CD4-positive, alpha-beta memory T cell (primary cell): ENCODE measurements around the gene ASMTL. TPM values are rescaled to one million over a fixed set of nuclear protein-coding genes. Genes with fewer than 3 reads are reported as not detected.
A peak's percentile ranks its signal among the peaks of the same experiment; 100 is the strongest.

Source experiments
- CTCF ChIA-PET: fragments of 350-600 bp; sonication (Branson Sonifier 250); formaldehyde crosslinking; loops from one replicate; lab custom pipeline; 2021; ENCODE audit warnings: inconsistent platforms; ENCODE audit not compliant: partially characterized antibody; lab: Charles Lee
- POLR2A ChIA-PET: fragments of 350-600 bp; sonication (Branson Sonifier 250); formaldehyde crosslinking; loops from one replicate; lab custom pipeline; 2021; ENCODE audit not compliant: partially characterized antibody; lab: Charles Lee
- DNase-seq, 5 donors: peaks; one replicate each; pipeline versions ENCODE4 v3.0.0 to v3.0.0-alpha.2; 2020 to 2022; ENCODE audit warnings: mixed read lengths in 1 of 5
- H3K27ac ChIP-seq: one replicate; pipeline ENCODE4 v1.7.0; 2013; ENCODE audit warnings: low read depth, low read length
- H3K27me3 ChIP-seq: 2 replicates; pipeline ENCODE4 v1.7.0; 2013; ENCODE audit warnings: mild to moderate bottlenecking, low read length, moderate library complexity; ENCODE audit not compliant: insufficient read depth
- H3K36me3 ChIP-seq: 2 replicates; pipeline ENCODE4 v1.7.0; 2013; ENCODE audit warnings: mild to moderate bottlenecking, low read length, moderate library complexity; ENCODE audit not compliant: insufficient read depth
- H3K4me1 ChIP-seq: 2 replicates; pipeline ENCODE4 v1.7.0; 2013; ENCODE audit warnings: mild to moderate bottlenecking, low read length, moderate library complexity; ENCODE audit not compliant: insufficient read depth
- H3K4me3 ChIP-seq, 2 donors: one replicate each; pipeline ENCODE4 v1.7.0; 2013; ENCODE audit warnings: low read length in 2 of 2, mild to moderate bottlenecking in 1 of 2
- H3K9me3 ChIP-seq, 2 donors: one replicate each; pipeline ENCODE4 v1.7.0; 2013; ENCODE audit warnings: low read length in 2 of 2, control low read depth in 1 of 2; ENCODE audit not compliant: control insufficient read depth in 1 of 2
- H3K27ac Mint-ChIP-seq, 7 donors: one replicate each; pipeline ENCODE4 v1.8.0; 2020 to 2021; ENCODE audit warnings: mixed read lengths in 7 of 7, mild to moderate bottlenecking in 6 of 7, inconsistent platforms in 3 of 7, moderate library complexity in 3 of 7
- H3K27me3 Mint-ChIP-seq, 2 donors: one replicate each; pipeline ENCODE4 v1.8.0; 2020 to 2021; ENCODE audit warnings: mixed read lengths in 2 of 2
- H3K36me3 Mint-ChIP-seq, 2 donors: one replicate each; pipeline ENCODE4 v1.8.0; 2020 to 2021; ENCODE audit warnings: mixed read lengths in 2 of 2, inconsistent platforms in 1 of 2, mild to moderate bottlenecking in 1 of 2
- H3K4me1 Mint-ChIP-seq, 4 donors: one replicate each; pipeline ENCODE4 v1.8.0; 2020 to 2021; ENCODE audit warnings: mixed read lengths in 4 of 4, mild to moderate bottlenecking in 1 of 4
- H3K4me3 Mint-ChIP-seq, 8 donors: one replicate each; pipeline ENCODE4 v1.8.0; 2020 to 2021; ENCODE audit warnings: mixed read lengths in 8 of 8, mild to moderate bottlenecking in 7 of 8, moderate library complexity in 6 of 8, inconsistent platforms in 3 of 8
- H3K9me3 Mint-ChIP-seq, 8 donors: one replicate each; pipeline ENCODE4 v1.8.0; 2020 to 2021; ENCODE audit warnings: mixed read lengths in 8 of 8, mild to moderate bottlenecking in 5 of 8, inconsistent platforms in 3 of 8, moderate library complexity in 1 of 8
- intact Hi-C: fragments of 100-400 bp; cut with micrococcal nuclease; formaldehyde crosslinking; loops from one replicate; pipeline ENCODE4 v1.15.1; 2023
- polyA plus RNA-seq, 2 donors: library from polyadenylated mRNA; unstranded; fragments of 300-500 nt; fragmentation: Illumina TruSeq; gene quantifications; one replicate each; pipeline ENCODE4 v1.2.3, GENCODE V29; 2021
- total RNA-seq, 2 experiments: library from RNA; stranded (reverse); gene quantifications; one replicate each; pipeline ENCODE4 v1.2.3, GENCODE V29; 2021

ASMTL gene
- total and polyA plus RNA-seq, 4 experiments from 2014 or later = 35.0 to 50.4 (median 36.9) TPM

GRCh38 chrX:1422135-1422465 is 30.6 kb downstream of the ASMTL start:
- intact Hi-C loops = no loop called here
- Mint-ChIP-seq H3K4me1 (peaks cover 0 to 9% (median 2%) of the 10 kb centered on the region in 4 donors), H3K27ac (no peak overlapping the region), H3K9me3 (peaks cover 0 to 38% (median 17%) of the 10 kb centered on the region in 8 donors), H3K36me3 (peaks cover 52 to 66% of the 10 kb centered on the region in 2 donors), H3K27me3 (no peaks in the 10 kb centered on the region), H3K4me3 (no peak overlapping the region)
- H3K36me3 ChIP-seq = peaks cover 33% of the 10 kb centered on the region
- DNase-seq = no peak
- ChIA-PET POLR2A (no interaction called here), CTCF (no interaction called here)
- H3K4me3 ChIP-seq = no peak overlapping the region
- H3K9me3 ChIP-seq = peaks cover 0 to 11% of the 10 kb centered on the region in 2 donors
- H3K4me1 ChIP-seq = no peaks in the 10 kb centered on the region
- H3K27me3 ChIP-seq = no peaks in the 10 kb centered on the region
- H3K27ac ChIP-seq = no peak overlapping the region

GRCh38 chrX:1421433-1422134 is 31.1 kb downstream of the ASMTL start:
- peaks cover 0 to 11% of the 10 kb centered on the region in 2 donors for H3K9me3 ChIP-seq
- intact Hi-C loops = no loop called here
- peaks cover 49 to 61% of the 10 kb centered on the region in 2 donors for H3K36me3 Mint-ChIP-seq

GRCh38 chrX:1420371-1420770 is 32.3 kb downstream of the ASMTL start:
- Mint-ChIP-seq H3K36me3 (peaks cover 40 to 52% of the 10 kb centered on the region in 2 donors), H3K4me3 (no peak overlapping the region), H3K27ac (peak overlapping the region in 3 of 7 donors; percentile 4 to 84 (median 62)), H3K9me3 (peaks cover 0 to 38% (median 17%) of the 10 kb centered on the region in 8 donors), H3K27me3 (no peaks in the 10 kb centered on the region), H3K4me1 (peaks cover 0 to 9% (median 2%) of the 10 kb centered on the region in 4 donors)
- Histone ChIP-seq H3K4me1 (no peaks in the 10 kb centered on the region), H3K9me3 (peaks cover 0 to 11% of the 10 kb centered on the region in 2 donors), H3K27me3 (no peaks in the 10 kb centered on the region), H3K36me3 (peaks cover 27% of the 10 kb centered on the region), H3K27ac (no peak overlapping the region), H3K4me3 (no peak overlapping the region)
- DNase-seq = no peak
- ChIA-PET POLR2A (no interaction called here), CTCF (no interaction called here)
- intact Hi-C loops = no loop called here

More at GRCh38 chrX:1421433-1422134, 31.1 kb downstream of the ASMTL start:
- Histone ChIP-seq H3K4me3 (no peak overlapping the region), H3K27me3 (no peaks in the 10 kb centered on the region), H3K4me1 (no peaks in the 10 kb centered on the region), H3K36me3 (peaks cover 31% of the 10 kb centered on the region), H3K27ac (no peak overlapping the region)
- Mint-ChIP-seq H3K4me1 (peaks cover 0 to 9% (median 2%) of the 10 kb centered on the region in 4 donors), H3K9me3 (peaks cover 0 to 38% (median 17%) of the 10 kb centered on the region in 8 donors), H3K27ac (peak overlapping the region in 1 of 7 donors; percentile 36), H3K27me3 (no peaks in the 10 kb centered on the region), H3K4me3 (peak overlapping the region in 1 of 8 donors; percentile 2)
- ChIA-PET POLR2A (no interaction called here), CTCF (no interaction called here)
- DNase-seq = peak in 1 of 5 donors; percentile 25

GRCh38 chrX:1419545-1420355 is 33.0 kb downstream of the ASMTL start:
- Histone ChIP-seq H3K36me3 (peaks cover 21% of the 10 kb centered on the region), H3K27ac (no peak overlapping the region), H3K4me1 (no peaks in the 10 kb centered on the region), H3K27me3 (no peaks in the 10 kb centered on the region), H3K9me3 (peaks cover 0 to 11% of the 10 kb centered on the region in 2 donors), H3K4me3 (no peak overlapping the region)
- Mint-ChIP-seq H3K4me1 (peaks cover 0 to 7% (median 1%) of the 10 kb centered on the region in 4 donors), H3K27me3 (no peaks in the 10 kb centered on the region), H3K27ac (peak overlapping the region in 5 of 7 donors; percentile 4 to 84 (median 58)), H3K9me3 (peaks cover 0 to 35% (median 17%) of the 10 kb centered on the region in 8 donors), H3K4me3 (no peak overlapping the region), H3K36me3 (peaks cover 38 to 46% of the 10 kb centered on the region in 2 donors)
- ChIA-PET CTCF (no interaction called here), POLR2A (no interaction called here)
- DNase-seq = no peak
- intact Hi-C loops = no loop called here

DNA sequence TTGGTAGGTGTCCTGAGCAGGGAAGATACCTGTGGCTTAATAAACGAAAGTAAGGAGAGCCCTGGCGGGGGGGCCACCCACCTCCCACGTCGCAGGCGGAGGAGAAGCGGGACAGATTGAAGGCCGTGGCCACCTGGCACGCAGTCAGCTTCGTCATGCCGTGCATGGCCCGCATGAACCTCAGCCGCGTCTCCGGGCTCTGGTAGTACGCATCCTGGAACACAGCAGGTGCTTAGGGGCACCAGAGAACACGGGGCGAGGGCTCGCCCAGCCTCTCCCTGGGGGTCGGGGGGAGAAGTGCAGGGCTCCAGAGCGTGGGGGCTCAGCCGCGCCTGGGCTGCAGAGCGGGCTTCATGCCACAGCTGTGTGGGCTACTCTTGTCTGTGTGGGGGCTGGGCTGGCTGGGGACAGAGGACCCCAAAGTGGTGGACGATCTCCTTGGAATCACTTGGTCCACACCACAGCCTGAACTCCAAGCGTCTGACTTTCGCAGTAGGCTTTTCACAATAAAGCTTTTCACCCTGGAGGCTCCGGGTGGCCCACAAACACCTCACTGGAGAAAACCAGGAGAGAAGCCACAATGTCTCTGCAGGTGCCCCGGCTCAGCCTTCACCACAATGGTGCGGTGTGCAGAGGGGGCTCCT is 33.7 kb downstream of the ASMTL start:
- no peaks in the 10 kb centered on the region for H3K27me3 Mint-ChIP-seq
- CTCF ChIA-PET = no interaction called here
- POLR2A ChIA-PET = no interaction called here
- no peak overlapping the region for H3K4me3 ChIP-seq
- no peak for DNase-seq
- no peaks in the 10 kb centered on the region for H3K4me1 ChIP-seq
- H3K27ac Mint-ChIP-seq = no peak overlapping the region
- H3K36me3 ChIP-seq = peaks cover 24% of the 10 kb centered on the region
- peaks cover 38 to 41% of the 10 kb centered on the region in 2 donors for H3K36me3 Mint-ChIP-seq
- no peaks in the 10 kb centered on the region for H3K27me3 ChIP-seq
- intact Hi-C loops = no loop called here
- H3K9me3 ChIP-seq = peaks cover 0 to 11% of the 10 kb centered on the region in 2 donors
- H3K27ac ChIP-seq = no peak overlapping the region
- H3K4me3 Mint-ChIP-seq = no peak overlapping the region
- peaks cover 0 to 5% (median 0%) of the 10 kb centered on the region in 4 donors for H3K4me1 Mint-ChIP-seq
- H3K9me3 Mint-ChIP-seq = peaks cover 0 to 30% (median 16%) of the 10 kb centered on the region in 8 donors

GRCh38 chrX:1417921-1418771 is 34.6 kb downstream of the ASMTL start:
- ChIA-PET POLR2A (no interaction called here), CTCF (no interaction called here)
- peaks cover 0 to 7% of the 10 kb centered on the region in 2 donors for H3K9me3 ChIP-seq
- intact Hi-C loops = no loop called here
- Mint-ChIP-seq H3K4me1 (peaks cover 0 to 5% (median 0%) of the 10 kb centered on the region in 4 donors), H3K36me3 (peaks cover 40 to 41% of the 10 kb centered on the region in 2 donors), H3K27me3 (no peaks in the 10 kb centered on the region), H3K9me3 (peaks cover 0 to 24% (median 12%) of the 10 kb centered on the region in 8 donors), H3K27ac (no peak overlapping the region), H3K4me3 (no peak overlapping the region)
- DNase-seq = no peak
- H3K36me3 ChIP-seq = peaks cover 22% of the 10 kb centered on the region
- H3K27me3 ChIP-seq = no peaks in the 10 kb centered on the region
- no peaks in the 10 kb centered on the region for H3K4me1 ChIP-seq
- H3K27ac ChIP-seq = no peak overlapping the region
- H3K4me3 ChIP-seq = no peak overlapping the region
